Retinal pigment epithelial cell (primary cell): ENCODE results near the gene TMCC1.

Source experiments
- DNase-seq: peaks from one replicate; pipeline ENCODE4 v3.0.0-alpha.2; 2010; ENCODE audit warnings: low read depth
- H3K4me3 ChIP-seq: 2 replicates; pipeline ENCODE4 v1.5.1; 2011; ENCODE audit warnings: mild to moderate bottlenecking, low read length, control low read depth, moderate library complexity
- CTCF ChIP-seq: conservative IDR thresholded peaks from 2 replicates; pipeline ENCODE4 v1.5.1; 2011; ENCODE audit warnings: low read depth, low read length, control low read depth, inconsistent platforms

TMCC1 gene

GRCh38 chr3:129715854-129716253, 177.7 kb downstream of the TMCC1 start:
- TF ChIP-seq CTCF: no peak
- DNase-seq: no peak

GRCh38 chr3:129708328-129708861, 185.1 kb downstream of the TMCC1 start:
- no peak for DNase-seq
- TF ChIP-seq CTCF: no peak
- no peak overlapping the region for H3K4me3 ChIP-seq

More at GRCh38 chr3:129715854-129716253, 177.7 kb downstream of the TMCC1 start:
- H3K4me3 ChIP-seq: no peak overlapping the region

GRCh38 chr3:129705274-129705673, 188.2 kb downstream of the TMCC1 start:
- DNase-seq: no peak
- no peak for TF ChIP-seq CTCF
- H3K4me3 ChIP-seq: no peak overlapping the region

- TF ChIP-seq CTCF: no peak
- no peak for DNase-seq
- no peak overlapping the region for H3K4me3 ChIP-seq
These were observed 189.6 kb downstream of the TMCC1 start for GRCh38 chr3:129703913-129704312.

GRCh38 chr3:129702934-129703712, 190.4 kb downstream of the TMCC1 start:
- no peak for TF ChIP-seq CTCF
- H3K4me3 ChIP-seq: no peak overlapping the region
- no peak for DNase-seq

- DNase-seq: no peak
- no peak for TF ChIP-seq CTCF
- no peak overlapping the region for H3K4me3 ChIP-seq
These were observed 192.3 kb downstream of the TMCC1 start for GRCh38 chr3:129701161-129701560.

- H3K4me3 ChIP-seq: no peak overlapping the region
- DNase-seq: no peak
- no peak for TF ChIP-seq CTCF
These were observed 193.9 kb downstream of the TMCC1 start for GRCh38 chr3:129699612-129700011.
